GM12872 (cell line): ENCODE data around the gene NDUFB5.

ENCODE experiments used
- CTCF ChIP-seq: IDR thresholded peaks from 3 replicates; pipeline ENCODE4 v1.5.1; 2011; ENCODE audit warnings: low read depth, mild to moderate bottlenecking, low read length, moderate library complexity; ENCODE audit not compliant: insufficient read depth

The NDUFB5 gene

GRCh38 chr3:179670311-179670710, 65.7 kb downstream of the NDUFB5 start:
- TF ChIP-seq CTCF, result no peak

DNA sequence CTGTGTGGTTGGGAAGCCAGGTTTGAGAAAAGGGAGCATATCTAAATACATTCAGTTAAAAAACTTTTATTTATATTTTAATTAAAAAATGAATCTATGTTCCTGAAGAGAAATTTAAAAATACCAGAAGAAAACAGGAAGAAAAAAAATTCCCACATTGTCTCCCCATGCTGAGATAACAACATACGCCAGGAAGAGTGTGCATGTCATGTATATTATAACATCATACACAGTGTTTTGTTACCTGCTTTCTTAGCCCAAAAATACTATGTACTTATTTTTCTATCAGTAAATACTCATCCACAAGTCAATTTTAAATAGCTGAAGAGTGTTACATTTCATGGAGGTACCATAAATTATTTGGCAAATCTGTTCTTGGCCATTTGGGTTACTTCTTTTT, 66.7 kb downstream of the NDUFB5 start:
- no peak for TF ChIP-seq CTCF

- TF ChIP-seq CTCF, result no peak
These were observed 67.2 kb downstream of the NDUFB5 start for GRCh38 chr3:179671747-179672242.

DNA sequence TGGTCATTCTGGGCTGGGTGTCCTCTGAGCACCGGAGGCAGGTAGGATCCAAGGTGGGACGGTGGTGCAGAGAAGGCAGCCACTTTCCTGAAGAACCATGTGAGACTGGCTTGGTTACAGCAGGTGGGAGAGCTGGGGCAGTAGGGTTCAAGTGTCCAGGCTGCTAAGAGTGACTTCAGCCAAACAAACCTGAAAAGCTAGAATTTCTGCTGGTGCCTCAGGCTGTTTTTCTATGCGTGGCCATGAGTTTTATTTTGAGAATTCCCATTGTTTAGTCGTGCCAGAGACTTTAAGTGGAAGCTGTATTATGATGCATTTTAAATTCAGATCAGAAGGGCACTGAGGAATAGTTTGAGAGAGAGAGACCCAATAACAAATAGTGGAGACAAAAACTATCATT, 68.3 kb downstream of the NDUFB5 start:
- TF ChIP-seq CTCF, result no peak

GRCh38 chr3:179673523-179673922, 68.9 kb downstream of the NDUFB5 start:
- TF ChIP-seq CTCF, result no peak

- TF ChIP-seq CTCF, result no peak
These were observed 71.5 kb downstream of the NDUFB5 start for GRCh38 chr3:179676081-179676480.
